Brain microvascular endothelial cell (primary cell): ENCODE data around the gene SREBF2.

Source experiments
- DNase-seq: peaks from one replicate; pipeline ENCODE4 v3.0.0-alpha.2; 2020
- H3K27ac ChIP-seq: fragments of 250-450 bp; sonication (Bioruptor Pico); 2 replicates; pipeline ENCODE4 v1.5.1; 2020; ENCODE audit warnings: mild to moderate bottlenecking, moderate library complexity
- H3K27me3 ChIP-seq: fragments of 250-450 bp; sonication (Bioruptor Pico); replicated peaks from 2 replicates; pipeline ENCODE4 v1.5.1; 2020; ENCODE audit warnings: mild to moderate bottlenecking
- H3K36me3 ChIP-seq: fragments of 250-450 bp; sonication (Bioruptor Pico); replicated peaks from 2 replicates; pipeline ENCODE4 v1.5.1; 2020; ENCODE audit warnings: mild to moderate bottlenecking
- H3K4me3 ChIP-seq: 2 replicates; pipeline ENCODE4 v1.5.1; 2011; ENCODE audit warnings: low read depth, mild to moderate bottlenecking, control low read depth, low read length, moderate library complexity
- CTCF ChIP-seq: IDR thresholded peaks from 2 replicates; pipeline ENCODE4 v1.5.1; 2011; ENCODE audit warnings: low read depth, mild to moderate bottlenecking, moderate library complexity, low read length, control low read depth, inconsistent platforms; ENCODE audit errors: missing control alignments
- in situ Hi-C: cut with HindIII; loops from 2 replicates; pipeline ENCODE4 v1.10.0; 2017; ENCODE audit warnings: low sequenced_read_pairs, low pct_ligation_motif_present

The SREBF2 gene

GRCh38 chr22:41845380-41846267, 12.7 kb downstream of the SREBF2 start:
- H3K27ac ChIP-seq: no peak overlapping the region
- in situ Hi-C loops: no loop called here
- H3K36me3 ChIP-seq: peaks cover 5% of the 10 kb centered on the region

DNA sequence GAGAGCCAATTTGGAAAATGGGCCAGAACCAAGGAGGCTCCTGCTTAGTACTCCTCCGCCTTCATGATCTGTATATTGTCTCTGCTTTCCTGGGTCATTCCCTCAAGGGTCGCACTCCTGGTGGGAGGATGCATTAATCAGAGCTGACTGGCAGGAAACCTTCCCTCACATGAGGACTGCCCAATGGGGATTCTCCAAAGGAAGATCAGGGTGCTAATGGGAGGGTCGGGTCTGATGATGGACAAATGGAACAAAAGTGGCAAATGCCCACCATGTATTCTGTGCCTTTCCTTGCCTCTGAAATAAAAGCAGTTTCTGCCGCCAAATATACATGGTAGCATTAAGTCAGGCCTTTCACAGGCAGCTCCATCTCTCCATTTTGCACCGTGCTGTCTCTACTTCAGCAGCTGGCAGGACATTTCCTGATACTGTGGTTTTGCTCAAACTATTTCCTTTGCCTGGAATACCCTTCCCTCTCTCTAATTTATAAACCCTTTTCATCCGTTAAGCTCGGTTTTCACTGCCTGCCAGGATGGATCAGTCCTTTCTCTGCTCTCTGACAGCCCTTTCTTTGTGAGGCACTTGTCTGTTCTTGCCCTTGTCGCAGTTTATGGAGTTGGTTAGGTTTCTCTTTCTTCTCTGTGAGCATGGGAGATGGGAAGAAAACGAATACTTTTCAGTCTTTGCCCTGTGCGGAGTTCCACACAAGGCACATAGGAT, 13.5 kb downstream of the SREBF2 start:
- Histone ChIP-seq H3K27ac (no peak overlapping the region), H3K36me3 (peaks cover 5% of the 10 kb centered on the region)

More at GRCh38 chr22:41845380-41846267, 12.7 kb downstream of the SREBF2 start:
- no peak for DNase-seq
- H3K4me3 ChIP-seq: no peak overlapping the region
- no peaks in the 10 kb centered on the region for H3K27me3 ChIP-seq
- TF ChIP-seq CTCF: no peak

GRCh38 chr22:41847300-41847699, 14.4 kb downstream of the SREBF2 start:
- no peak for TF ChIP-seq CTCF
- H3K36me3 ChIP-seq: peaks cover 5% of the 10 kb centered on the region
- DNase-seq: no peak
- H3K4me3 ChIP-seq: no peak overlapping the region
- no peak overlapping the region for H3K27ac ChIP-seq
- H3K27me3 ChIP-seq: no peaks in the 10 kb centered on the region
- in situ Hi-C loops: no loop called here

More for the DNA sequence above, 13.5 kb downstream of the SREBF2 start:
- Histone ChIP-seq H3K4me3 (no peak overlapping the region), H3K27me3 (no peaks in the 10 kb centered on the region)
- no peak for TF ChIP-seq CTCF
- no peak for DNase-seq
- in situ Hi-C loops: no loop called here

DNA sequence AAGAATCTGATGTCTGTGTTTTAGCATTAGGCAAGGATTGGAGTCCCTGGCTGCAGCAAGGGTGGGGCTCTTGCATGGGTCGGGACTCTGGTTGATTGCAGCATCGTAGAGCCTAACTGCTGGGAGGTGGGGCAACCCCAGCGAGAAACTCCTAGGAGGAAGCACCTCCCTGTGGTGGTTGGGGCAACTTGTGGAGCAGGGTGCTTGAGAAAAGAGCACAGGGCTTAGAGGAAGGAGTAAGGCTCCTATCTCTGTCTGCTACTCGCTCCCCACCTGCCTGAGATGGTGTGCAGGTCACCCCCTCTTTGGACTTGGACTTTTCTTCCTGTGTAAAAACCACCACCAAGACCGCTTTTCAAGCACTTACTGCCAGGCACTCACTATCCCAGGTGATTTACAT, 15.6 kb downstream of the SREBF2 start:
- Histone ChIP-seq H3K27me3 (no peaks in the 10 kb centered on the region), H3K36me3 (no peaks in the 10 kb centered on the region), H3K4me3 (no peak overlapping the region), H3K27ac (no peak overlapping the region)
- in situ Hi-C loops: no loop called here
- no peak for TF ChIP-seq CTCF
- DNase-seq: no peak

DNA sequence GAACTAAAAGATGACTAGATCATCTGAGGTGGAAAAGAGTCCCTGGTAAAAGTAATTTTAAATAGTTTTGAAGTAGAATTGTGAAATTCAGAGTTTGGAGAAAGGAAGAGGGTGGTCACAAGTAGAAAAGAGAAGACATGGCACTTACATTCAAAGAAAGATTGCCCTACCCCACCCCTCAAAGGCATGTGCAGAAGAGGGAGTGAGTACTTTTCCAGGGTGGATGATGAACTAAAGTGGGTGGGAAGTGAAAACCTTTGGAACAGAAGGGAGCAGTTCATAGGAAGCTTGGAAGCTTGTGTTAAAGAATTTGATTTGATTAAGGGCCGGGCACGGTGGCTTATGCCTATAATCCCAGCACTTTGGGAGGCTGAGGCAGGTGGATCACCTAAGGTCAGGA, 23.6 kb downstream of the SREBF2 start:
- no peak overlapping the region for H3K27ac ChIP-seq
- TF ChIP-seq CTCF: no peak
- no peak for DNase-seq
- H3K36me3 ChIP-seq: no peaks in the 10 kb centered on the region
- no peak overlapping the region for H3K4me3 ChIP-seq
- no peaks in the 10 kb centered on the region for H3K27me3 ChIP-seq
- in situ Hi-C loops: no loop called here
